GM19351 (cell line): ENCODE results near the gene ISCU.
"Not testable (repeated sequence)": the region's sequence is repeated elsewhere in the genome, so short reads cannot be mapped to it uniquely, and the experiment has no call there.

Source experiments
- ATAC-seq: cut with Tn5 transposase; IDR thresholded peaks from one replicate; pipeline ENCODE4 v1.9.1; 2021; ENCODE audit warnings: mild to moderate bottlenecking, moderate library complexity; ENCODE audit not compliant: unreplicated experiment

Gene ISCU

GRCh38 chr12:108586306-108586705 lies 23.9 kb downstream of the ISCU start:
- no peak for ATAC-seq

GRCh38 chr12:108587826-108588225 lies 25.4 kb downstream of the ISCU start:
- ATAC-seq = no peak

GRCh38 chr12:108589028-108589839 lies 26.8 kb downstream of the ISCU start:
- no peak for ATAC-seq

- no peak for ATAC-seq
Observed at GRCh38 chr12:108589840-108590229, 27.4 kb downstream of the ISCU start.

GRCh38 chr12:108590463-108590862 lies 28.1 kb downstream of the ISCU start:
- ATAC-seq = not testable (repeated sequence)

GRCh38 chr12:108591267-108591980 lies 29.0 kb downstream of the ISCU start:
- ATAC-seq = no peak

GRCh38 chr12:108592033-108592909 lies 29.9 kb downstream of the ISCU start:
- ATAC-seq = no peak

GRCh38 chr12:108594323-108594903 lies 32.0 kb downstream of the ISCU start:
- ATAC-seq = no peak

- ATAC-seq = no peak
Observed at GRCh38 chr12:108594960-108595710, 32.7 kb downstream of the ISCU start.

- ATAC-seq = no peak
Observed at GRCh38 chr12:108595711-108596647, 33.6 kb downstream of the ISCU start.

- ATAC-seq = no peak
Observed at GRCh38 chr12:108596854-108597558, 34.6 kb downstream of the ISCU start.

- ATAC-seq = no peak
Observed at GRCh38 chr12:108597559-108598471, 35.4 kb downstream of the ISCU start, which contains the start of gene TMEM119. Gene TMEM119, minus strand, starts transcription at chr12:108598084. Its CDS starts 5,701 bp downstream, at chr12:108592383.

- ATAC-seq = no peak
Observed at GRCh38 chr12:108598553-108599250, 36.3 kb downstream of the ISCU start.

GRCh38 chr12:108599541-108599940 lies 37.1 kb downstream of the ISCU start:
- no peak for ATAC-seq

GRCh38 chr12:108599948-108600701 lies 37.7 kb downstream of the ISCU start:
- no peak for ATAC-seq

- ATAC-seq = no peak
Observed at GRCh38 chr12:108600702-108601007, 38.3 kb downstream of the ISCU start.
